Neural progenitor cell (in vitro differentiated cells): ENCODE results near the gene GOLGA1.
"Not testable (repeated sequence)": the region's sequence is repeated elsewhere in the genome, so short reads cannot be mapped to it uniquely, and the experiment has no call there.

Experiments
- CTCF ChIP-seq: fragments of 200-600 bp; sonication (generic); IDR thresholded peaks from 2 replicates; pipeline ENCODE4 v1.5.1; 2017; ENCODE audit warnings: antibody characterized with exemption, mild to moderate bottlenecking
- EZH2phosphoT487 ChIP-seq: fragments of 200-600 bp; sonication (generic); IDR thresholded peaks from 2 replicates; pipeline ENCODE4 v1.6.1; 2017; ENCODE audit warnings: antibody characterized with exemption

DNA sequence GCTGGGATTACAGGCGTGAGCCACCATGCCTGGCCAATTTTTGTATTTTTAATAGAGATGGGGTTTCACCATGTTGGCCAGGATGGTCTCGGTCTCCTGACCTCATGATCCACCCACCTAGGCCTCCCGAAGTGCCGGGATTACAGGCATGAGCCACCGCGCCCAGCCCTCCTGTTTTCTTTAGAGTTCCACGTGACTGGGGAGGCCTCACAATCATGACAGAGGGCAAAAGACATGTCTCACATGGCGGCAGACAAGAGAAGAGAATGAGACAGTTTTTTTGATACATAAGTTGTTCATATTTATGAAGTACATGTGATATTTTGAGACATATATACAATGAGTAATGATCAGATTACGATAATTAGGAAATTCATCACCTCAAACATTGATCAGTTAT lies 94.4 kb downstream of the GOLGA1 start:
- not testable (repeated sequence) for TF ChIP-seq CTCF, EZH2phosphoT487
